GM12872 (cell line): Measurements from ENCODE around the gene RFX2.

ENCODE experiments used
- CTCF ChIP-seq: IDR thresholded peaks from 3 replicates; pipeline ENCODE4 v1.5.1; 2011; ENCODE audit warnings: low read depth, mild to moderate bottlenecking, low read length, moderate library complexity; ENCODE audit not compliant: insufficient read depth

RFX2 gene

GRCh38 chr19:6066661-6067646, 43.3 kb downstream of the RFX2 start:
- TF ChIP-seq CTCF: no peak

- TF ChIP-seq CTCF: no peak
These were observed 44.5 kb downstream of the RFX2 start for GRCh38 chr19:6065685-6066374.

GRCh38 chr19:6064336-6065073, 45.8 kb downstream of the RFX2 start:
- no peak for TF ChIP-seq CTCF

- TF ChIP-seq CTCF: no peak
These were observed 46.5 kb downstream of the RFX2 start for GRCh38 chr19:6063576-6064335.

- TF ChIP-seq CTCF: no peak
These were observed 47.2 kb downstream of the RFX2 start for GRCh38 chr19:6062961-6063575.

- no peak for TF ChIP-seq CTCF
These were observed 48.0 kb downstream of the RFX2 start for GRCh38 chr19:6062274-6062673.
